ENCODE data around the gene ZNF726.
"Not testable (repeated sequence)": the region's sequence is repeated elsewhere in the genome, so short reads cannot be mapped to it uniquely, and the experiment has no call there.

The ZNF726 gene

DNA sequence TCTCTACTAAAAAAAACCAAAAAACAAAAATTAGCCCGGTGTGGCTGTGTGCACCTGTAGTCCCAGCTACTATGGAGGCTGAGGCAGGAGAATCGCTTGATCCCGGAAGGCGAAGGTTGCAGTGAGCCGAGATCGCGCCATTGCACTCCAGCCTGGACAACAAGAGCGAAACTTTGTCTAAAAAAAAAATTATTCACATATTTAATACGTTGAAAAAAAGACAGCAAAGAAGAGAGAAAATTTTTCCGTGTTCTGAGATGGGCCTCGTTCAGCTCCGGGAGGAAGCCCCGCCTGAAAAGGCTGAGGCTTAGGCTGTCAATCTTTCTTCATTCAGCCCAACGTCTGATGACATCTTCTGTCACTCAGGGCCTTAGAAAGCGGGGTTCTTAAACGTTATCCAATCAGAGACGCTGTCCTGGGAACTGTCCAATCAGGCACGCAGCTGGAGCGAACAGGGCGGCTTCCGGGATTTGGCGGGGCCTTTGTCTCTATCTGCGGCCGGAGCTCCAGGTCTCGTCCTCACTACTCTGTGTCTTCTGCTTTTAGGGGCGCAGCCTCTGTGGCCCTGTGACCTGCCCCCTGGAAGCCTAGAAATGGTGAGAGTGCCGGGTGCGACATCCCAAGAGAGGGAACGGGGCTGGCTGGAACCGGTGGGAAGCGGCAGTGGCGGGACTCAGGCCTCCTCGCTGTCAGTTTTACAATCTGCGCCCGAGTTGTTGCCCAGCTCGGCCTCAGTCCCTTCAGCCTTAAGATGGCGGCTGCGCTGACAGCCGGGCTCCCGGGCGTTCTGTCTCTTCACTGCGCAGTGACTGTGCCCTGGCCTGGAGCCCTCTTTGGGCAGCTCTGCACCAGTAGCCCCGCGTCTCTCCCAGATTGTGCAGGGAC, at the start of gene ZNF726:
TSS of gene ZNF726 (plus strand) at position 485 of the 885 bp plus-strand sequence. CDS start at position 594, 109 bp downstream.
- peak; percentile 80 for DNase-seq

DNA sequence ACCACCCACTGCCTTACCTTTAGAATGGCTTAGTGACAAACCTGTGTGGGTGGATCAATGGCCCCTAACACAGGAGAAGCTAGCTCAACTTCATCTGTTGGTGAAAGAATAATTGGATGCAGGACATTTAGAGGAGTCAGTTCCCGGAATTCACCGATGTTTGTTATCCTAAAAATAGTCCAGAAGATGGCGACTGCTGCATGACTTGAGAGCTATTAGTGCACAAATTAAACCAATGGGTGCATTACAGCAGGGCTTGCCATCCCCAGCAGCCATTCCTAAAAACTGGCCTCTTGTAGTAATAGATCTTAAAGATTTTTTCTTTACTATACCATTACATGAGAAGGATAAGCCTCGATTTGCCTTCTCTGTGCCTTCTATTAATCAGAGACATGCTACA, 46.8 kb upstream of the ZNF726 start:
- no peak for DNase-seq

DNA sequence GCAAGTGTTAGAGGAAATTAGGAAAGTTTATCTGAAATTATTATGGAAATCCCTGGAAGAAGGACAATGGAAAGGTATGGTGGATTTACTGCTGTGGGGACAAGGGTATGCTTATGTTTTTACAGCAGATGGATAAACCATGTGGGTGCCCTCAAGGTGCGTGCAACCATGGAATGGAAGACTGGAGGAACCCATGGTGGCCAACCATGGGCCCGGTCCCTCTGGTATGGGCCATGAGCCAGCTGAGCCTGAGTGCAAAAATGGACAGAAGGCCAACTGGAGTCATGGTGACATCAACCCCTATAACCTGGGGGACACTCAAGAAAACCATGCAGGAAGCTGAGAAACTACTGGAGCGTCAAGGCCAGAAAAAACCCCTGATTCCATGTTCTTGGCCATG, 46.1 kb upstream of the ZNF726 start:
- no peak for DNase-seq

DNA sequence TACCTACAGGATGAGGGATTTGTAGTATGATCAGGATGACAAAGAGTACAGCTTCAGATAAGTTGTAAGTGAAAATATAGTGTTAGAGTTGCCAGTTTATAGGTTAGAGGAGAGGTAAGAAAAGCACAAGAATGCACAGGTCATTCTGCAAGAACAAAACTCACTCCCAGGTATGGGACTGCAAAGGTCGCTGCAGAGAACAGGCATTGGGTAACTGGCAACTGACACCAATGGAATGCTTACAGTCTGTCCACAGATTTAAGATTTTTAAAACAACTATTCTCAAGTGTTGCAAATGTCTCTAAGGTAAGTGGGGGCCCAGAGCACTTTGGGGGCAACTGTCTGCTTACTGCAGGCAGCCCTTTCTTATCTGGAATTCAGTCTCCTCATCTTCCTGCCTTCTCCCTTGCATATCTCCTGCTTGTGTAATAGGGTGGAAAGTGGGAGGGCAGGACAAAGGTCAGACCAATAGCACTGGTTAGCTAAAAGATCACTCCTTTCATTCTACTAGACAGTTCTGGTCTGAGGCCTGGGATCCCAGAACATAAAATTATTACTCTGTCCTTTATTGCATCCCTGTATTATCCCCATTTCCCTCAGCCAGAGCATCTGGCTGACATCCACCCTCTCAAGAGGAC, 42.3 kb upstream of the ZNF726 start:
- no peak for DNase-seq

DNA sequence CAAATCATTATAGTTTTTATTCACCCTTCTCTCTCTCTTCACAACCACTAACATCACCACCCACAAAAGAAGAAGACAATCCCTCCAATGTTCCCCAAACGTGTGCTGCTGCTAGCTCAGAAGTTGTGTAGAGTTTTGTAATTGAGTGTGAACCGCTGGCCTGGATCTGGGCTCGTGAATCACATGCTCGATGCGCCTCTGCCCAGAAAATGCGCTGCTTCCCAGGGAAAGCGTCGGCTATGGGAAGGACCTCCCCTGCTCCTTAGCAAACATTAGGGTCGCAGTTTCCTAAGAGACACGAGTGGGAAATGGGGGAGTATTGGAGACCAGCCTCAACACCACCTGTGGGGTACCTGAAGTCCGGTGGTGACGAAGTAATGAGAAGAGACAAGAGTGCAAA, 38.4 kb upstream of the ZNF726 start:
- DNase-seq = no peak

DNA sequence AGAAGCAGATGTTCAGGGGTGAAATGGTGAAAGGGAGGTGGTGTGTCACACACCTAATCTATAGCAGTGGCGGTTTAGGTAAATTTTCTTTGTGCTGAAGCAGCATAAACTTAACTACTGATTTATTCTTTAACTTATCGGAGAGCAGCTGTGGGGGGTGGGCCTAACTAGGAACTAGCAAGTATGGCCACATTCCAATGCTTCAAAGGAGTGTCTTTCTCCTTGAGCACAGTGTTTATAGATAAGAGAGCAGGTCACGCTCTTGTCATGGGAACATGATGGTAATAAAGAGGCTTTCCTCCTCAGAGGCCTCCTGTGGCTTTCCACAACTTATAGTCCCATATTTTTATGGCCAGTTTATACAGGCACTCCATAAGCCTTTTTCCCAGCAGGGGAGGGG, 37.9 kb upstream of the ZNF726 start:
- DNase-seq = not testable (repeated sequence)

DNA sequence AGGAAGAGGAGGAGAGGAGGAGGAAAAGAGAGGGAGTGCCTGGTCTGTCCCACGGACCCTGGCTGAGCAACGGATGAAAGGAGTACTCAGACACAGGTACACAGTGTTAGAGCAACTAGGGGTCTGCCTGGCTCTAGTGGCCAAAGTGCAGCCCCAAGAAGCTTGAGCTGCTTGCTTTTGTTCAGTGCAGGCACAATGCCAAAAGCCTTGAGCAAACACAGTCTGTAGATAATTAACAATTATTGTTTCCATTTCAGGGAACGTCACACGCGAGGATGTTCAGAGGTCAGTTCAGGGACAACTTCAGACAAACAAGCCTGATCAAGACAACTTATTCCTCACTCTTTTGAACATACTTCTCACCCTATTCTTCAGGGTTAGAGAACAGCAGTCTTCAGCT, 32.2 kb upstream of the ZNF726 start:
- DNase-seq = no peak

DNA sequence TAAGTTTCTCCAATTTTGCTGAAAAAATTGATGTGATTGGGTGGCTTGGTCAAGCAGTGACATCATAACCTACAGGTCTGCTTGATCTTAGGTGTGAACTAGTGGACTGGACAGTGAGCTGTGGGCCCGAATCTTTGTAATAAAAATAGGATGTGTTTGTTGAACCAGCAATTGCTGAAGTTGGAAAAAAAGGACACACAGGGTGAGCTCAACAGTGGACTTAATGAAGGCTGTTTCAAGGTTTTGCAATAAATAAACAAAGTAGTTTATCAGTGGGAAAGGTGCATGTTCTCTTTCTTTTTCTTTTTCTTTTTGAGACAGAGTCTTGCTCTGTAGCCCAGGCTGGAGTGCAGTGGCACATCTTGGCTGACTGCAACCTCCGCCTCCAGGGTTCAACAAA, 30.3 kb upstream of the ZNF726 start:
- no peak for DNase-seq

DNA sequence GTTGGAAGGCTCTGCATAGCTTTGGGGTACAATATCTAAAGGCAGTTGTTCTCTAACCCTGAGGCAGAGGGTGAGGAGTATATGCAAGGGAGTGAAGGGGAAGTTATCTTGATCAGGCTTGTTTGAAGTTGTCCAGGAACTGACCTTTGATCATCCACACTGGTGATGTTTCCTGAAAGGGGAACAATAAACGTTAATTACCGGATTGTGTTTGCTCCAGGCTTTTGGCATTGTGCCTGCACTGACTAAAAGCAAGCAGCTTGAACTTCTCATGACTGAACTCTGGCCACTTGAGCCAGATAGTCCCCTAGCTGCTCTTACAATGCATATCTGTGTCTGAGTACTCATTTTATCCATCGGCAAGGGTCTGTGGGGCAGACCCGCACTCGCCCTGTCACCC, 27.0 kb upstream of the ZNF726 start:
- no peak for DNase-seq

DNA sequence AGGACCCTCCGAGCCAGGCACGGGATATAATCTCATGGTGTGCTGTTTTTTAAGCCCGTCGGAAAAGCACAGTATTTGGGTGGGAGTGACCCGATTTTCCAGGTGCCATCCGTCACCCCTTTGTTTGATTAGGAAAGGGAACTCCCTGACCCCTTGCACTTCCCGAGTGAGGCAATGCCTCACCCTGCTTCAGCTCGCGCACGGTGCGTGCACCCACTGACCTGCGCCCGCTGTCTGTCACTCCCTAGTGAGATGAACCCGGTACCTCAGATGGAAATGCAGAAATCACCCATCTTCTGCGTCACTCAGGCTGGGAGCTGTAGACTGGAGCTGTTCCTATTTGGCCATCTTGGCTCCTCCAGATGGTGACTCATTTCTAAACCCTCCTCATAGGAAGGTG, 18.6 kb upstream of the ZNF726 start:
- DNase-seq = not testable (repeated sequence)

DNA sequence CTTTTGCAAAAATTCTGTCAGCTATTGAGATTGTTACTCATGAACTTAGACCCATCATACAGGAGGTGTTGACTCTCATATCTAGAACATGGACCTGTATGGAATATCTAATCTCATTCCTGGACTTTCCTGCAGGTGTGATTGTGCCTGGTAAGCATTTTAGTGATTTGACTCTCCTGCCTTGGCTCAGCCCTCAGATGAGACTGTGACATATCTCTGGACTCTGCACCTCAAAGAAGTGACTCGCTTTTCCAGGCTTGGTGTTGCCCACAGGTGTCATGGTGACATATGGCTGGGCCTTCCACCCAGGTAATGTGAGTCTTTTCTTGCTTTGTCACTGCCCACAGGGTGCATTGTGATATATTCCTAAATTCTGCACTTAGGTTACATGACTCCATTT, 17.8 kb upstream of the ZNF726 start:
- no peak for DNase-seq

DNA sequence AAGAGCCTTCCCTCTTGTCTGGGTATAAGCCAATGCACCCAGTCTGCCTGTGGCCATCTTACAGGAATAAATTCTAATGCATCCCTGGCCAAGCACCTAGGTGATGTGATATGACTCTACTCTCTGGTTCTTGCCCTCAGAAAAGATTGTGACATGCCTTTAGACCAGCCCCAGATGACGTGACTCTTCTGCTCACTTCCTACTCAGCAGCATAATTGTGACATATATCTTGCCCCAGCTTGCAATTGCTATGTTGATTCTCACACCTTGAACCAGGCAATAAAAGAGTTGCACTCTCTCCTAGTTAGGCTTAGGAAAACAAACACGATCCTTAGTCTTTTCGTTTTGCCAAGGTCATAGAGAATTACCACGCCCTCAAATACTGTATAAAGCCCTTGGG, 13.3 kb upstream of the ZNF726 start:
- no peak for DNase-seq

DNA sequence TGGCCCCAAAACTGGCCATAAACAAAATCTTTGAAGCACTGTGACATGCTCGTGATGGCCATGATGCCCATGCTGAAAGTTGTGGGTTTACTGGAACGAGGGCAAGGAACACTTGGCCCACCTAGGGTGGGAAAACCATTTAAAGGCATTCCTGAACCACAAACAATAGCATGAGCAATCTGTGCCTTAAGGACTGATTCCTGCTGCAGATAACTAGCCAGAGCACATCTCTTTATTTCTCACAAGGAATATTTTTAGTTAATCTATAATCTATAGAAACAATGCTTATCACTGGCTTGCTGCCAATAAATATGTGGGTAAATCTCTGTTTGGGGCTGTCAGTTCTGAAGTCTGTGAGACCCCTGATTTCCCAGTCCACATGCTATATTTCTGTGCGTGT, 10.3 kb upstream of the ZNF726 start:
- no peak for DNase-seq

DNA sequence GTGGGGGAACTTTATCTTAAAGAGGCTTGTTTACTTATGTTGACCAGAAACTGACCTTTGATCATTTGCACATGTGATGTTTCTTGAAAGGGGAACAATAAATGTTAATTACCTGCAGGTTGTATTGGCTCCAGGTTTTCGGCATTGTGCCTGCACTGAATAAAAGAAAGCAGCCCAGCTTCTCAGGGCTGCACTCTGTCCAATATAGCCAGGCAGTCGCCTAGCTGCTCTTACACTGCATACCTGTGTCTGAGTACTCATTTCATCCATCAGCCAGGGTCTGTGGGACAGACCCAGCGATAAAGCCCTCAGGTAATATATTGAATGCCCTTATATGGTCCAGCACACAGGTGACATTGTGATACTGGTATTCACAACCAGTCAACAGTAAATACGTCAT, 8.9 kb upstream of the ZNF726 start:
- no peak for DNase-seq

DNA sequence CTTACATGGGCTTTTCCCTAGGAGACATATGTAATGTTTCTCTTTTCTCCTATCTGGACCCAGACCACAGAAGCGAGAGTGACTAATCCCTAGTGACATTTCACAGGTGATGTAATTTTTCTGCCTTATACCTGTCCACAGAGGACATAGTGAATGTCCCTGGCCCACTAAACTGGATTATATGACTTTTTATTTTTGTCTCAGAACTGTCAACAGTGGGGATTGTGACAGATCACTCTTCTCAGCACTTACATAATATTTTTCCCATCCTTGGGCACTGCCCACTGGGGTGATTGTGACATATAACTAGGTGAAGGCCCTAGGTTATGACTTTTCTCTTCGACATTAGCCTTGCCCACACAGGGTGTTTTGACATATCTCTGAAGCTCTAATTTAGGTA, 7.9 kb upstream of the ZNF726 start:
- no peak for DNase-seq

DNA sequence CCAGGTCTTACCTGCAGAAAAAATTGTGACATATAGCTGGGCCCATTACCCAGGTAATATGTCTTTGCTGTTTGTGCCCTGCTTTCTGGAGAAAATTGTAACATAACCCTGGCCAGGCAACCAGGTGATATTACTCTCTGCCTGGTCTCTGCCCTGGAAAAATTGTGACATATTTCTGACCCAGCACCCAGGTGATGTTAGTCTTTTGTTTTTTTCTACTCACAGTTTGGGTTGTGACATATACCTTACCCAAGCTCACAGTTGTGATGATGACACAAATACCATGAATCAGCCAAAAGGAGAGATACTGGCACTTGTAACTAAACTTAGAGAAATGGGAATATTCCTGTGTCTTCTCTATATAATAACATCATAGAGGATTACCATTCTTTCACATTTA, 6.5 kb upstream of the ZNF726 start:
- no peak for DNase-seq

DNA sequence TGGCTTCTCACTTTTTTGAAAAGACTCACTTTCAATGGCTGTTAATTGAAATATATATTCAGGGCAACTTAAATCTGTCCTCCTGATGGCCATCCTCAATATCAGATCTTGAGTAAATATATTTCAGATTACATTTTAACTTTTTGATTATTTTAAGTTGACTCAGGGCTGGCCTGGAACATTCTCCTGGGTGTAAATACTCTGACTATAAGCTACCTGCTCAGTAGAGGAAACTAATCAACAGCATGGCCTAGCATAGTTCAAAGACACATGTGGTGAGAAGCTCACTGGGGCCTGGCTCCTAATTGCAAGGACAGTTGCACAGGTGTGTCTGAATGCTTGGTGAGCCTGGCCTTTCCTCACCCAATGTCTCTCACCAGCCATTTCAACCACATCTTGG, 5.5 kb upstream of the ZNF726 start:
- no peak for DNase-seq

DNA sequence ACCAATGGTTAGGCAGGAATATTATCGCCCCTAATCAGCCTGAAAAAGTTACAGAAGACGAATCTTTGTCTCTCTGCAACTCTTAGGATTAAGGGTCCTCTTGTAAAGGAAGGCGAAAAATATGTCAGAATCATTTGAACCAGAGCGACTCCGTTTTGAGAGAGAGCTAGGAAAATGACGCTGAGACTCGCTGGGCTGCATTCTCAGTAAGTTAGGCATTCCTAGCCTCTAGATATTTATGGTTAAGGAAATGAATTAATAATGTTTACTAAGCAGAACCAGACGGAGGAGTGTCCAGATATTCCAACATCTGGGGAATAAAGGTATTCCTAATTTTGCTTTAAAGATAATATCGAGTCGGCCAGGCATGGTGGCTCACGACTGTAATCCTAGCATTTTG, 755 bp upstream of the ZNF726 start:
- no peak for DNase-seq

DNA sequence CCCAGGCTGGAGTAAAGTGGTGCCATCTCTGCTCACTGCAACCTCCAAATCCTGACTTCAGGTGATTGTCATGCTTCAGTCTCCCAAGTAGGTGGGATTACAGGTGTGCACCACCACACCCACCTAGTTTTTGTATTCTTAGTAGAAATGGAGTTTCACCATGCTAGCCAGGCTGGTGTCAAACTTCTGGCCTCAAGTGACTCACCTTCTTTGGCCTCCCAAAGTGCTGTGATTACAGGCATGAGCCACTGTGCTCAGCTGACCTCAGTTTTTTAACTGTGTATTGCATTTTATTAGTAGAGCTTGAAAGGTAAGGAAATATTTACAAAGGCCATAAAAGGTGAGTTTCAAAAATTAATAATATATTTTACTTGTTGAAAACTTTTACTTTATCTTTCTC, 2.3 kb downstream of the ZNF726 start:
- DNase-seq = no peak

DNA sequence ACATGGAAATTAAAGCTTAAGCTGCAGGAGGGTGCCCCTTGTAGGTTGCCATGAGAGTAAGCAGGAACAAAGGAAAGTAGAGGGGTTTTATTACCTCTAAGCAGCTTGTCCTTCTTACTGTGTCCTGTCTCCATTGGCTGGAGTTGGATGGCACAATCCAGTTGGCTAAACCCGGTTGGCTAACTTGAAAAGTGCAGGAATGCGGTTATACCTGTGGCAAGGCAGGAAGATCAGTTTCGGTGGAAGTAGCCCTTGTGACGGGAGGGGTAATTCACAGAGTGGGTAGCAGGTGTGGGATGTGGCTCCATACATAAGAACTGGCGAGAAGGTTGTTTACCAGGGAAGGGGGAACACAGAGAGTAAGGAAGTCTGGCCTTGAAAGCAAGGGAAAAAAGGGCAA, 3.2 kb downstream of the ZNF726 start:
- no peak for DNase-seq

DNA sequence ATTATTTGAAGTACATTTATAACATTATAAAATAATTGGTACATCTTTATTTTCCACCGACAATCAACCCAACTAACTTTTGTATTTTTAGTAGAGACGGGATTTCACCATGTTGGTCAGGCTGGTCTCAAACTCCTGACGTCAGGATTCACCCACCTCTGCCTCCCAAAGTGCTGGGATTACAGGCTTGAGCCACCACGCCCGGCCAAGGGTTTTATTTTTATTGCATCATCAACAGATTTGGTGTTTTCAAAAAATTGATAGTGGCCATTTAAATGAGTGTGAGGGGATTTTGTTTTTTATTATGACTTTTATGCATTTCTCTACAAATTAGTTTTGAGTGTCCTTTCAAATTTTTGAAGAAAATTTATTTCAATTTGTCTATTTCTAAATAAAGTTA, 10.6 kb downstream of the ZNF726 start:
- DNase-seq = no peak

DNA sequence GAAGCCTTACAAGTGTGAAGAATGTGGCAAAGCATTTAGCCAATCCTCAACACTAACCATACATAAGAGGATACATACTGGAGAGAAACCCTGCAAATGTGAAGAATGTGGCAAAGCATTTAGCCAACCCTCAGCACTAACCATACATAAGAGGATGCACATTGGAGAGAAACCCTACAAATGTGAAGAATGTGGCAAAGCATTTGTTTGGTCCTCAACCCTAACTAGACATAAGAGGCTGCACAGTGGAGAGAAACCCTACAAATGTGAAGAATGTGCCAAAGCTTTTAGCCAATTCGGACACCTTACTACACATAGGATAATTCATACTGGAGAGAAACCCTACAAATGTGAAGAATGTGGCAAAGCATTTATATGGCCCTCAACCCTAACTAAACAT, 18.2 kb downstream of the ZNF726 start:
- no peak for DNase-seq

DNA sequence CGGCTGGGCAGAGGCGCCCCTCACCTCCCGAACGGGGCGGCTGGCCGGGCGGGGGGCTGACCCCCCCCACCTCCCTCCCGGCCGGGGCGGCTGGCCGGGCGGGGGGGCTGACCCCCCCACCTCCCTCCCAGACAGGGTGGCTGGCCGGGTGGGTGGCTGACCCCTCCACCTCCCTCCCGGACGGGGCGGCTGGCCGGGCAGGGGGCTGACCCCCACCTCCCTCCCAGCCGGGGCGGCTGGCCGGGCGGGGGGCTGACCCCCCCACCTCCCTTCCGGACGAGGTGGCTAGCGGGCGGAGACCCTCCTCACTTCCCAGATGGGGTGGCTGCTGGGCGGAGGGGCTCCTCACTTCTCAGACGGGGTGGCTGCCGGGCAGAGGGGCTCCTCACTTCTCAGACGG, 22.3 kb downstream of the ZNF726 start:
- DNase-seq = not testable (repeated sequence)

DNA sequence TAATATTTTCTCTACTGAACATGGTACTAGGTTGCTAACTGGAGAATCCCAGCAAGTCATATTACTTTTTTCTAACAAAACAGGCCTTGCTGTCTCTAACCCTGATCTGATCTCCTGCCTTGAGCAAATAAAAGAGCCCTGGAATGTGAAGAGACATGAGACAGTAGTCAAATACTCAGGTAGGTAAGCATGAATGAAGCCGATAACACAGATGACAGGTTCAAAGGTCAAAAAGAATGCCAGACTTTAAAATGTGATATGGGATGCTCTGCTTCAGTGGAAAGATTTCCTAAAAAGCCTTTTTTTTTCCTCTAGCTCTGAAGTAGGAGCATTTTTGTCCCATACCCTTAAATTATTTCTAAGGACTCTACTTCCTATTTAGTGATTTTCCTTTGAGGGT, 28.7 kb downstream of the ZNF726 start:
- no peak for DNase-seq

DNA sequence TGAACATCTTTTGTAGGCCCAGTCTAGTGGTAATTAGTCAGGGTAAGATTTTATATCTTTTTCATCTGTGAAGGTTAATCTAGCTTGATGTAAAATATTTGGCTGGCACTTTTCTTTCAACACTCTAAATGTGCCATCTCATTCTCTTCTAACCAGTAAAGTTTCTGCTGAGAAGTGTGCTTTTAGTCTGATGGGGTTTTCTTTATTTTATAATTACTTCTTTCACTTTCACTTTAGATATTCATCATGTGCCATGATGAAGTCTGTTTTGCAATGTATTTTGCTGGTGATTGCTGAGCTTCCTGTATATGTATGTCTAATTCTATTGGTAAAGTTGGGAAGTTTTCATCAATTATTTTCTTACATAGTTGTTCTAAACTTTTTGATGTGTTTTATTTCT, 31.9 kb downstream of the ZNF726 start:
- no peak for DNase-seq
